Measurements from ENCODE around the gene KCNH1. TPM values are rescaled to one million over a fixed set of nuclear protein-coding genes. Genes with fewer than 3 reads are reported as not detected.

Gene KCNH1
- total RNA-seq, 1 donor from 2014 or later = 15.5 TPM

GRCh38 chr1:211099393-211099792 is 34.6 kb downstream of the KCNH1 start:
- peaks cover 1% of the 10 kb centered on the region for H3K4me1 Mint-ChIP-seq (ENCODE audit: low read depth, unreplicated experiment)
- Histone ChIP-seq H3K4me3 (ENCODE audit: insufficient read depth, low read depth, low read length) (no peak overlapping the region), H4K20me1 (ENCODE audit: insufficient read depth, low read length) (no peaks in the 10 kb centered on the region), H3K9me3 (ENCODE audit: insufficient read depth, low read depth, low read length) (no peaks in the 10 kb centered on the region), H2AFZ (ENCODE audit: low read depth, low read length) (no peak overlapping the region), H3K4me1 (ENCODE audit: insufficient read depth, low read length) (no peaks in the 10 kb centered on the region), H3K79me2 (ENCODE audit: insufficient read depth, low read length) (no peaks in the 10 kb centered on the region), H3K27me3 (ENCODE audit: insufficient read depth, low read length) (no peaks in the 10 kb centered on the region), H3K36me3 (ENCODE audit: insufficient read depth, low read length) (no peaks in the 10 kb centered on the region), H3K27ac (ENCODE audit: low read depth, low read length) (no peak overlapping the region), H3K9ac (ENCODE audit: low read length) (no peak overlapping the region), H3K4me2 (ENCODE audit: low read length) (no peak overlapping the region)
- H3K27ac Mint-ChIP-seq (ENCODE audit: unreplicated experiment) = no peak overlapping the region
- TF ChIP-seq CTCF (IDR thresholded peaks at IDR 0.05; ENCODE audit: insufficient read depth, low read depth, low read length) = no peak
- TF ChIP-seq EZH2 (IDR thresholded peaks at IDR 0.05; ENCODE audit: insufficient read depth, low read length) = no peak
- no peak overlapping the region for H3K4me3 Mint-ChIP-seq (ENCODE audit: unreplicated experiment)
- H3K27me3 Mint-ChIP-seq (ENCODE audit: low read depth, unreplicated experiment) = peaks cover 10% of the 10 kb centered on the region
- FAIRE-seq (no peak), DNase-seq (ENCODE audit: low read depth) (no peak)
- peaks cover 23% of the 10 kb centered on the region for H3K36me3 Mint-ChIP-seq (ENCODE audit: low read depth, unreplicated experiment)
- H3K9me3 Mint-ChIP-seq (ENCODE audit: unreplicated experiment) = peaks cover 2% of the 10 kb centered on the region

- Histone ChIP-seq H3K4me3 (ENCODE audit: insufficient read depth, low read depth, low read length) (no peak overlapping the region), H3K79me2 (ENCODE audit: insufficient read depth, low read length) (no peaks in the 10 kb centered on the region), H3K4me1 (ENCODE audit: insufficient read depth, low read length) (no peaks in the 10 kb centered on the region), H4K20me1 (ENCODE audit: insufficient read depth, low read length) (no peaks in the 10 kb centered on the region), H3K4me2 (ENCODE audit: low read length) (no peak overlapping the region), H2AFZ (ENCODE audit: low read depth, low read length) (no peak overlapping the region), H3K9ac (ENCODE audit: low read length) (no peak overlapping the region), H3K36me3 (ENCODE audit: insufficient read depth, low read length) (no peaks in the 10 kb centered on the region), H3K27me3 (ENCODE audit: insufficient read depth, low read length) (no peaks in the 10 kb centered on the region), H3K9me3 (ENCODE audit: insufficient read depth, low read depth, low read length) (no peaks in the 10 kb centered on the region), H3K27ac (ENCODE audit: low read depth, low read length) (no peak overlapping the region)
- Mint-ChIP-seq H3K27ac (ENCODE audit: unreplicated experiment) (no peak overlapping the region), H3K27me3 (ENCODE audit: low read depth, unreplicated experiment) (peaks cover 6% of the 10 kb centered on the region), H3K4me1 (ENCODE audit: low read depth, unreplicated experiment) (no peaks in the 10 kb centered on the region), H3K36me3 (ENCODE audit: low read depth, unreplicated experiment) (peaks cover 18% of the 10 kb centered on the region), H3K9me3 (ENCODE audit: unreplicated experiment) (peaks cover 5% of the 10 kb centered on the region), H3K4me3 (ENCODE audit: unreplicated experiment) (no peak overlapping the region)
- FAIRE-seq = no peak
- DNase-seq (ENCODE audit: low read depth) = no peak
- TF ChIP-seq EZH2 (IDR thresholded peaks at IDR 0.05; ENCODE audit: insufficient read depth, low read length) (no peak), CTCF (IDR thresholded peaks at IDR 0.05; ENCODE audit: insufficient read depth, low read depth, low read length) (no peak)
These were observed 38.6 kb downstream of the KCNH1 start for GRCh38 chr1:211095381-211095780.

GRCh38 chr1:211092955-211093354 is 41.0 kb downstream of the KCNH1 start:
- peaks cover 7% of the 10 kb centered on the region for H3K4me1 Mint-ChIP-seq (ENCODE audit: low read depth, unreplicated experiment)
- FAIRE-seq = no peak
- H3K9me3 Mint-ChIP-seq (ENCODE audit: unreplicated experiment) = peaks cover 5% of the 10 kb centered on the region

More at GRCh38 chr1:211092955-211093354, 41.0 kb downstream of the KCNH1 start:
- no peaks in the 10 kb centered on the region for H3K4me1 ChIP-seq (ENCODE audit: insufficient read depth, low read length)
- Mint-ChIP-seq H3K36me3 (ENCODE audit: low read depth, unreplicated experiment) (peaks cover 12% of the 10 kb centered on the region), H3K27me3 (ENCODE audit: low read depth, unreplicated experiment) (no peaks in the 10 kb centered on the region), H3K27ac (ENCODE audit: unreplicated experiment) (no peak overlapping the region), H3K4me3 (ENCODE audit: unreplicated experiment) (no peak overlapping the region)
- no peak overlapping the region for H3K9ac ChIP-seq (ENCODE audit: low read length)
- H3K27ac ChIP-seq (ENCODE audit: low read depth, low read length) = no peak overlapping the region
- no peaks in the 10 kb centered on the region for H3K36me3 ChIP-seq (ENCODE audit: insufficient read depth, low read length)
- no peak overlapping the region for H3K4me3 ChIP-seq (ENCODE audit: insufficient read depth, low read depth, low read length)
- no peaks in the 10 kb centered on the region for H3K27me3 ChIP-seq (ENCODE audit: insufficient read depth, low read length)
- TF ChIP-seq CTCF (IDR thresholded peaks at IDR 0.05; ENCODE audit: insufficient read depth, low read depth, low read length) = no peak
- H3K9me3 ChIP-seq (ENCODE audit: insufficient read depth, low read depth, low read length) = no peaks in the 10 kb centered on the region
- H4K20me1 ChIP-seq (ENCODE audit: insufficient read depth, low read length) = no peaks in the 10 kb centered on the region
- no peak overlapping the region for H2AFZ ChIP-seq (ENCODE audit: low read depth, low read length)
- peak; percentile 32 for DNase-seq (ENCODE audit: low read depth)
- no peaks in the 10 kb centered on the region for H3K79me2 ChIP-seq (ENCODE audit: insufficient read depth, low read length)
- H3K4me2 ChIP-seq (ENCODE audit: low read length) = no peak overlapping the region

All from astrocyte (in vitro differentiated cells and primary cell).